Neural progenitor cell (in vitro differentiated cells): Measurements from ENCODE around the gene RXRA. TPM values are rescaled to one million over a fixed set of nuclear protein-coding genes. Genes with fewer than 3 reads are reported as not detected.
A peak's percentile ranks its signal among the peaks of the same experiment; 100 is the strongest.

Experiments
- DNase-seq: peaks from one replicate; pipeline ENCODE4 v3.0.0-alpha.2; 2016; ENCODE audit warnings: low spot score
- H2AFZ ChIP-seq: fragments of 200-600 bp; sonication (generic); replicated peaks from 2 replicates; pipeline ENCODE4 v1.6.1; 2016; ENCODE audit warnings: antibody characterized with exemption
- H3F3A ChIP-seq: fragments of 200-600 bp; sonication (generic); 2 replicates; pipeline ENCODE4 v1.6.1; 2016; ENCODE audit warnings: antibody characterized with exemption, low read depth
- H3K27ac ChIP-seq: fragments of 200-600 bp; sonication (generic); 2 replicates; pipeline ENCODE4 v1.5.1; 2016; ENCODE audit warnings: mild to moderate bottlenecking
- H3K27me3 ChIP-seq: fragments of 200-600 bp; sonication (generic); 2 replicates; pipeline ENCODE4 v1.6.1; 2016; ENCODE audit warnings: mild to moderate bottlenecking, moderate library complexity
- H3K36me3 ChIP-seq: fragments of 200-600 bp; sonication (generic); 2 replicates; pipeline ENCODE4 v1.5.1; 2016
- H3K4me1 ChIP-seq: fragments of 200-600 bp; sonication (generic); 2 replicates; pipeline ENCODE4 v1.6.1; 2016; ENCODE audit warnings: mixed run types
- H3K4me2 ChIP-seq: fragments of 200-600 bp; sonication (generic); 2 replicates; pipeline ENCODE4 v1.6.1; 2016
- H3K4me3 ChIP-seq: fragments of 200-600 bp; sonication (generic); 2 replicates; pipeline ENCODE4 v1.5.1; 2016
- H3K79me2 ChIP-seq: fragments of 200-600 bp; sonication (generic); 2 replicates; pipeline ENCODE4 v1.6.1; 2016; ENCODE audit warnings: low read depth
- H3K9ac ChIP-seq: fragments of 200-600 bp; sonication (generic); 2 replicates; pipeline ENCODE4 v1.6.1; 2016
- H3K9me3 ChIP-seq: fragments of 200-600 bp; sonication (generic); 2 replicates; pipeline ENCODE4 v1.5.1; 2016; ENCODE audit warnings: low read depth
- H4K20me1 ChIP-seq: fragments of 200-600 bp; sonication (generic); 2 replicates; pipeline ENCODE4 v1.6.1; 2016; ENCODE audit warnings: low read depth
- H3K27ac Mint-ChIP-seq: 3 replicates; pipeline ENCODE4 v1.8.0; 2021; ENCODE audit warnings: mixed read lengths
- H3K27me3 Mint-ChIP-seq: 2 replicates; pipeline ENCODE4 v1.8.0; 2022; ENCODE audit warnings: low read depth, mild to moderate bottlenecking, inconsistent platforms, moderate library complexity, mixed read lengths; ENCODE audit not compliant: insufficient read depth
- H3K36me3 Mint-ChIP-seq: 3 replicates; pipeline ENCODE4 v1.8.0; 2021; ENCODE audit warnings: mixed read lengths
- H3K4me1 Mint-ChIP-seq: 3 replicates; pipeline ENCODE4 v1.8.0; 2021; ENCODE audit warnings: mixed read lengths
- H3K4me3 Mint-ChIP-seq: 3 replicates; pipeline ENCODE4 v1.8.0; 2021; ENCODE audit warnings: mild to moderate bottlenecking, moderate library complexity, mixed read lengths
- H3K9me3 Mint-ChIP-seq: 3 replicates; pipeline ENCODE4 v1.8.0; 2020; ENCODE audit warnings: mixed read lengths
- CTCF ChIP-seq: fragments of 200-600 bp; sonication (generic); IDR thresholded peaks from 2 replicates; pipeline ENCODE4 v1.5.1; 2017; ENCODE audit warnings: antibody characterized with exemption, mild to moderate bottlenecking
- EZH2 ChIP-seq: fragments of 200-600 bp; sonication (generic); IDR thresholded peaks from 2 replicates; pipeline ENCODE4 v1.6.1; 2017; ENCODE audit warnings: antibody characterized with exemption, mild to moderate bottlenecking, moderate library complexity
- EZH2phosphoT487 ChIP-seq: fragments of 200-600 bp; sonication (generic); IDR thresholded peaks from 2 replicates; pipeline ENCODE4 v1.6.1; 2017; ENCODE audit warnings: antibody characterized with exemption
- total RNA-seq: library from RNA; depleted of rRNA; stranded (reverse); fragments of >200 nt; gene quantifications from 2 replicates; pipeline ENCODE4 v1.2.3, GENCODE V29; 2015; ENCODE audit warnings: low replicate concordance

Gene RXRA
- total RNA-seq, 1 donor from 2014 or later, result 11.6 TPM

- Mint-ChIP-seq H3K27ac (no peak overlapping the region), H3K27me3 (peaks cover 5% of the 10 kb centered on the region), H3K36me3 (no peaks in the 10 kb centered on the region), H3K4me3 (no peak overlapping the region), H3K4me1 (peaks cover 23% of the 10 kb centered on the region), H3K9me3 (no peaks in the 10 kb centered on the region)
- Histone ChIP-seq H3K9ac (no peak overlapping the region), H3K9me3 (no peaks in the 10 kb centered on the region), H3K4me1 (peaks cover 22% of the 10 kb centered on the region), H3K79me2 (peaks cover 87% of the 10 kb centered on the region), H3K4me2 (no peak overlapping the region), H4K20me1 (peaks cover 100% of the 10 kb centered on the region), H2AFZ (no peak overlapping the region), H3K27me3 (no peaks in the 10 kb centered on the region), H3K4me3 (no peak overlapping the region), H3K36me3 (no peaks in the 10 kb centered on the region), H3F3A (peaks cover 6% of the 10 kb centered on the region), H3K27ac (no peak overlapping the region)
- TF ChIP-seq EZH2, result no peak
- TF ChIP-seq CTCF, result no peak
- no peak for TF ChIP-seq EZH2phosphoT487
- no peak for DNase-seq
Measured at GRCh38 chr9:134353539-134353938, 27.3 kb downstream of the RXRA start.

DNA sequence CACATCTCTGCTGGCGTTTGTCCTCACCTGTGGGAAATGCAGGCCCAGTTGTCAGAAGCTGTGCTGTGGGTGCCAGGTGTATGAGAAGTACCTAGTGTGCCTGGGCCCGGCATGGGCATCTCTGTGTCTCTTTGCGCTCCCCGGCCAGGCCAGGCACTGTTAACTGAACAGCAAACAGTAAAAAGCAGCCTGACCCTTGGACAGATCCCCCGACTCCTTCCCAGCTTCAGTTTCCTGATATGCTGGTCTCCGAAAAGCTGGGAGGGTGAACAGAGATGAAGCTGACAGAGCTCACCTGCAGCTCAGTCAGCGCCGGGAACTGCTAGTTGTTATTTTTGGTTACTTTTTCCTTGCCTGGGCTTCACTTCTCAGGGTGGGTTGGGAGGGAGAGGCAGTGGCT, 28.9 kb downstream of the RXRA start:
- no peaks in the 10 kb centered on the region for H3K9me3 Mint-ChIP-seq
- no peak overlapping the region for H3K9ac ChIP-seq
- TF ChIP-seq EZH2phosphoT487 (no peak), CTCF (no peak), EZH2 (no peak)
- H3K36me3 Mint-ChIP-seq, result no peaks in the 10 kb centered on the region
- no peaks in the 10 kb centered on the region for H3K9me3 ChIP-seq
- peaks cover 87% of the 10 kb centered on the region for H3K79me2 ChIP-seq
- no peaks in the 10 kb centered on the region for H3K27me3 ChIP-seq
- H3K4me2 ChIP-seq, result no peak overlapping the region
- no peak overlapping the region for H3K4me3 Mint-ChIP-seq
- peak overlapping the region; percentile 60 for H3K27ac Mint-ChIP-seq
- DNase-seq, result no peak
- peak overlapping the region; percentile 46 for H3K27ac ChIP-seq
- H3K4me1 ChIP-seq, result peaks cover 17% of the 10 kb centered on the region
- peaks cover 100% of the 10 kb centered on the region for H4K20me1 ChIP-seq
- H3K36me3 ChIP-seq, result no peaks in the 10 kb centered on the region
- no peak overlapping the region for H3K4me3 ChIP-seq
- H3F3A ChIP-seq, result peaks cover 6% of the 10 kb centered on the region
- peaks cover 7% of the 10 kb centered on the region for H3K27me3 Mint-ChIP-seq
- no peak overlapping the region for H2AFZ ChIP-seq
- peaks cover 20% of the 10 kb centered on the region for H3K4me1 Mint-ChIP-seq

DNA sequence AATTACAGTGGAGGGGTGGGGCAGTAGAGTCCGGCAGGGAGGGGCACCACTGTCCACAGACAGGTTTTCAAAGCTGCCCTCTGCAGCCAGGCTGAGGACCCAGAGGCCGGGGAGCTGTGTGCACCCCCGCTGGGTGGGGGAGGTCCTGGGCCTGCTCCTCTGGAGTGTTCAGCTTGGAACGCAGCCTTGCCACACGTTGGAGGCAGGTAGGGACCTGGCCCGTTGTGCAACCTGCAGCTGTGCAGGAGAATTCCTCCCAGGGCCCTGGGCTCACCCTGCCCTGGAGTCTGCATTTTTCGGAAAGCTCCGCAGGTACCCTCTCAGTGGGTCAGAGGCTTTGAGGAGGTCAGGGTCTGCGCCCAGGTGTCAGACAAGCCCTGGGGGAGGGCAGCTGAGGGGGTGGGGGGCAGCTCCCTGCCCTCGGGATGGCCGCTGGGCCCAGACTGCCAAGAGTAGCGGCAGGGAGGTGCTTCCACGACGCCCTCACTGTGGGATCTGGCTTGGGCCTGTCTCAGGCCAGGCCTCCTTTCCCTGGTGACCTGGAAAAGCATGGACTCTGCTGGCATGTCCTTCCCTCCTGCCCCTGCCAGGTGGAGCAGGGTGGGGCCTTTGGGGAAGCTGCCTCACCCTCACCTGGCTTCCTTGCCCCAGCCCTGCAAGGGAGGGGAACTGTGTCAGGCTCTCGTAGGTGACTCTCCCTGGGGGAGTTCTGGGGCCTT, 29.5 kb downstream of the RXRA start:
- H3K36me3 ChIP-seq, result no peaks in the 10 kb centered on the region
- H2AFZ ChIP-seq, result no peak overlapping the region
- H3K4me2 ChIP-seq, result no peak overlapping the region
- no peak overlapping the region for H3K4me3 ChIP-seq
- peaks cover 88% of the 10 kb centered on the region for H3K79me2 ChIP-seq
- H3F3A ChIP-seq, result peaks cover 6% of the 10 kb centered on the region
- Mint-ChIP-seq H3K27ac (no peak overlapping the region), H3K27me3 (peaks cover 7% of the 10 kb centered on the region), H3K4me1 (peaks cover 19% of the 10 kb centered on the region), H3K4me3 (no peak overlapping the region), H3K9me3 (no peaks in the 10 kb centered on the region), H3K36me3 (no peaks in the 10 kb centered on the region)
- H3K4me1 ChIP-seq, result peaks cover 17% of the 10 kb centered on the region
- no peak for DNase-seq
- peaks cover 100% of the 10 kb centered on the region for H4K20me1 ChIP-seq
- no peak overlapping the region for H3K27ac ChIP-seq
- H3K27me3 ChIP-seq, result no peaks in the 10 kb centered on the region
- no peaks in the 10 kb centered on the region for H3K9me3 ChIP-seq
- TF ChIP-seq EZH2 (no peak), EZH2phosphoT487 (no peak), CTCF (no peak)
- H3K9ac ChIP-seq, result no peak overlapping the region
